Lower leg skin (tissue), 3 donors: Measurements from ENCODE around the gene PROSER2.

ENCODE experiments used
- POLR2A ChIP-seq, 2 donors: fragments of 450-650 bp; IDR thresholded peaks; one replicate each; pipeline ENCODE4 v1.6.1; 2016 to 2017; ENCODE audit warnings: antibody characterized with exemption in 2 of 2, mild to moderate bottlenecking in 1 of 2, moderate library complexity in 1 of 2
- TF ChIP-seq, protein P1 (sequence below), 3 donors: fragments of 450-650 bp; IDR thresholded peaks; one replicate each; pipeline ENCODE4 v1.5.1; 2016; ENCODE audit warnings: antibody characterized with exemption in 3 of 3, mild to moderate bottlenecking in 3 of 3, moderate library complexity in 2 of 3

DNA sequence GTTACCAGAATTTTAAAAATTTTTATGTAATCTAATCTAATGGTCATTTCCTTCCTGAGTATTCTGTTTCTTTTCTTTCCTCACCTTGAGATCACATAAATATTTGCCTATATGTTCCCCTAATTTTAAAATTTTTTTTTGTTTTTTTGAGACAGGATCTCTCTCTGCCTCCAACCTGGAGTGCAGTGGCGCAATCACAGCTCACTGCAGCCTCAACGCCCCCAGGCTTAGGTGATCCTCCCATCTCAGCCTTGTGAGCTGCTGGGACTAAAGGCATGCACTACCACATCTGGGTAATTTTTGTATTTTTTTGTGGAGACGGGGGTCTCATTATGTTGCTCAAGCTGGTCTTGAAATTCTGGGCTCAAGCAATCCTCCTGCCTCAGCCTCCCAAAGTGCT is 4.1 kb upstream of the PROSER2 start:
- TF ChIP-seq, protein P1, sequence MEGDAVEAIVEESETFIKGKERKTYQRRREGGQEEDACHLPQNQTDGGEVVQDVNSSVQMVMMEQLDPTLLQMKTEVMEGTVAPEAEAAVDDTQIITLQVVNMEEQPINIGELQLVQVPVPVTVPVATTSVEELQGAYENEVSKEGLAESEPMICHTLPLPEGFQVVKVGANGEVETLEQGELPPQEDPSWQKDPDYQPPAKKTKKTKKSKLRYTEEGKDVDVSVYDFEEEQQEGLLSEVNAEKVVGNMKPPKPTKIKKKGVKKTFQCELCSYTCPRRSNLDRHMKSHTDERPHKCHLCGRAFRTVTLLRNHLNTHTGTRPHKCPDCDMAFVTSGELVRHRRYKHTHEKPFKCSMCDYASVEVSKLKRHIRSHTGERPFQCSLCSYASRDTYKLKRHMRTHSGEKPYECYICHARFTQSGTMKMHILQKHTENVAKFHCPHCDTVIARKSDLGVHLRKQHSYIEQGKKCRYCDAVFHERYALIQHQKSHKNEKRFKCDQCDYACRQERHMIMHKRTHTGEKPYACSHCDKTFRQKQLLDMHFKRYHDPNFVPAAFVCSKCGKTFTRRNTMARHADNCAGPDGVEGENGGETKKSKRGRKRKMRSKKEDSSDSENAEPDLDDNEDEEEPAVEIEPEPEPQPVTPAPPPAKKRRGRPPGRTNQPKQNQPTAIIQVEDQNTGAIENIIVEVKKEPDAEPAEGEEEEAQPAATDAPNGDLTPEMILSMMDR (IDR thresholded peaks at IDR 0.05), result no peak
- no peak for TF ChIP-seq POLR2A (IDR thresholded peaks at IDR 0.05)
